ENCODE measurements around the gene MAPK14.

GRCh38 chr6:36131511-36132245 lies 104.1 kb downstream of the MAPK14 start:
- no peak for TF ChIP-seq EZH2 (IDR thresholded peaks at IDR 0.05; ENCODE audit: insufficient read depth, poor library complexity, severe bottlenecking)
- no peak for TF ChIP-seq EZH2phosphoT487 (IDR thresholded peaks at IDR 0.05; ENCODE audit: insufficient read depth, low read depth)

All from GM23248 (cell line).